HEK293 (cell line): ENCODE results near the gene NLE1.

Experiments used
- CTCF ChIP-seq: fragments of 450-650 bp; formaldehyde crosslinking; IDR thresholded peaks from 2 replicates; pipeline ENCODE4 v1.5.1; 2016; ENCODE audit warnings: missing biosample characterization, missing genetic modification characterization
- TRIM28 ChIP-seq: IDR thresholded peaks from 2 replicates; pipeline ENCODE4 v1.6.1; 2011; ENCODE audit warnings: low read length, control low read depth, borderline replicate concordance
- ZBTB11 ChIP-seq: fragments of 450-650 bp; formaldehyde crosslinking; conservative IDR thresholded peaks from 2 replicates; pipeline ENCODE4 v1.5.1; 2016; ENCODE audit warnings: low read depth, missing biosample characterization, missing genetic modification characterization

GRCh38 chr17:35086931-35087573 is 55.1 kb downstream of the NLE1 start:
- TF ChIP-seq ZBTB11 (tag by site-specific recombination) (no peak), TRIM28 (no peak), CTCF (tag by site-specific recombination) (no peak)
